MG63 (cell line): ENCODE results near the gene SP100. TPM values are rescaled to one million over a fixed set of nuclear protein-coding genes. Genes with fewer than 3 reads are reported as not detected.
A peak's percentile ranks its signal among the peaks of the same experiment; 100 is the strongest.

Experiments
- DNase-seq: peaks from one replicate; pipeline ENCODE4 v3.0.0-alpha.2; 2020
- H3K27me3 ChIP-seq: fragments of 250-450 bp; sonication (Bioruptor Pico); 2 replicates; pipeline ENCODE4 v1.5.1; 2020; ENCODE audit warnings: mild to moderate bottlenecking, moderate library complexity
- H3K36me3 ChIP-seq: fragments of 250-450 bp; sonication (Bioruptor Pico); 2 replicates; pipeline ENCODE4 v1.5.1; 2020; ENCODE audit warnings: mild to moderate bottlenecking, moderate library complexity
- H3K4me3 ChIP-seq: fragments of 250-450 bp; sonication (Bioruptor Pico); 2 replicates; pipeline ENCODE4 v1.5.1; 2020; ENCODE audit warnings: mild to moderate bottlenecking, moderate library complexity
- H3K9me3 ChIP-seq: fragments of 250-450 bp; sonication (Bioruptor Pico); 2 replicates; pipeline ENCODE4 v1.5.1; 2020; ENCODE audit warnings: mild to moderate bottlenecking, moderate library complexity
- total RNA-seq: library from RNA; depleted of rRNA; stranded (reverse); fragments of >200 nt; shearing (Covaris generic); gene quantifications from 2 replicates; pipeline ENCODE4 v1.2.3, GENCODE V29; 2014; ENCODE audit warnings: low replicate concordance

SP100 gene
- total RNA-seq, 1 experiment from 2014 or later, result 63.5 TPM

GRCh38 chr2:230557065-230557464, 141.1 kb downstream of the SP100 start:
- no peaks in the 10 kb centered on the region for H3K36me3 ChIP-seq
- DNase-seq, result no peak
- peaks cover 2% of the 10 kb centered on the region; the same call in 1 of the 2 replicates for H3K9me3 ChIP-seq
- H3K27me3 ChIP-seq, result no peaks in the 10 kb centered on the region
- H3K4me3 ChIP-seq, result no peak overlapping the region

- Histone ChIP-seq H3K27me3 (no peaks in the 10 kb centered on the region), H3K4me3 (no peak overlapping the region), H3K36me3 (no peaks in the 10 kb centered on the region), H3K9me3 (no peaks in the 10 kb centered on the region)
- peak; percentile 45 for DNase-seq
Measured at GRCh38 chr2:230564805-230565779, 149.1 kb downstream of the SP100 start.

GRCh38 chr2:230569298-230569697, 153.3 kb downstream of the SP100 start:
- no peak overlapping the region for H3K4me3 ChIP-seq
- no peaks in the 10 kb centered on the region for H3K9me3 ChIP-seq
- DNase-seq, result no peak

GRCh38 chr2:230570987-230571386, 155.0 kb downstream of the SP100 start:
- no peak overlapping the region for H3K4me3 ChIP-seq
- H3K27me3 ChIP-seq, result no peaks in the 10 kb centered on the region
- H3K9me3 ChIP-seq, result no peaks in the 10 kb centered on the region
- no peaks in the 10 kb centered on the region for H3K36me3 ChIP-seq
- no peak for DNase-seq

More at GRCh38 chr2:230569298-230569697, 153.3 kb downstream of the SP100 start:
- H3K27me3 ChIP-seq, result no peaks in the 10 kb centered on the region
- no peaks in the 10 kb centered on the region for H3K36me3 ChIP-seq

DNA sequence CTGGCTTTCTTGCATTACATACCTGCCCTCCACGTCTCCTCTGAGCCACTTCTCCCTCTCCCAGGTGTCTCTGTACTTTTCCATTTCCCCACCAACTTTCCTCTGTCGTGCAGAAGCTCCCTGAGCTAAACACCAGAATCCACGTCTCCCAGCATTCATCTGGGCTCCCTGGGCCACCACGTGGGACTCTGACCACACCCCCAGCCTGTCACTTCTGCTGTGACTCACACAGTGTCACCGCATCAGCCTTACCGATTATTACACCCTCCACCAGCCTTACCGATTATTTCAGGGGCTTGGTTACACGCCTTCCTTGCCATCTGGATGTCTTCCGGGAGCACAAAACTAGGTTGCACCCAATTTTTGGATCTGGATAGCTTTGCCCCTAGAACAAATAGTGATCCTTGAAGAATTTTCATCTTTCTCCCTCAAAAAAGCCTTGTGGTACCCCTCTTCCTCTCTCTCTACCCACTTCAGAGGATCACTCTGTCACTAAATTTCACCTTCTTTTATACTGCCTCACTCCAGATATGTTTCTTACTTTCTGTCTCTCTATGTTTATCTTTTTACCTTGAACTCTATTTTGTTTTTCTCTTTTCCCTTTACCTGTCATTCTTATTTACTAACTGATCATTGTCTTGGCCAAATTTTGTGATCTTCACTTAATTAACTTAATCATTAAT, 159.8 kb downstream of the SP100 start:
- H3K36me3 ChIP-seq, result no peaks in the 10 kb centered on the region
- no peak overlapping the region for H3K4me3 ChIP-seq
- DNase-seq, result no peak
- H3K27me3 ChIP-seq, result no peaks in the 10 kb centered on the region
- no peaks in the 10 kb centered on the region for H3K9me3 ChIP-seq

DNA sequence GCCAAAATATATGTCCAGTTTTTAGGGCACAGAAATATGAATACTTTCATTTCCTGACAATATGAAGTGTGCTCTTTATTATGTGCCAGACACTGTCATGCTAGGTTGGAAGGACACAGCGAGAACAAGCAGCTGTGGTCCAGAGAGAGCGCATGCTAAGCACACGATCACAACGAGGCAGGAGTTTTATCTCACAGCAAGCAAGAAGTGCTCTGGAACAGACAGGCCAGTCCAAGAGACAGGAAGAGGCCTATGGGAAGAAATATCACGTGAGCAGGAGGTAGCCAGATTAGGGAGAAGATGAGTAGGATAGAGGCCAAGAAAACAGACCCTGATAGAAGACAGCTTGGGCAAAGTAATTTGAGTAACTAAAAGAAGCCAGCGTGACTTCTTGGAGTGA, 161.1 kb downstream of the SP100 start:
- DNase-seq, result no peak
- Histone ChIP-seq H3K9me3 (no peaks in the 10 kb centered on the region), H3K36me3 (no peaks in the 10 kb centered on the region), H3K27me3 (no peaks in the 10 kb centered on the region), H3K4me3 (no peak overlapping the region)

GRCh38 chr2:230578106-230578505, 162.1 kb downstream of the SP100 start:
- no peaks in the 10 kb centered on the region for H3K27me3 ChIP-seq
- no peak overlapping the region for H3K4me3 ChIP-seq
- DNase-seq, result no peak
- no peaks in the 10 kb centered on the region for H3K9me3 ChIP-seq
- no peaks in the 10 kb centered on the region for H3K36me3 ChIP-seq

DNA sequence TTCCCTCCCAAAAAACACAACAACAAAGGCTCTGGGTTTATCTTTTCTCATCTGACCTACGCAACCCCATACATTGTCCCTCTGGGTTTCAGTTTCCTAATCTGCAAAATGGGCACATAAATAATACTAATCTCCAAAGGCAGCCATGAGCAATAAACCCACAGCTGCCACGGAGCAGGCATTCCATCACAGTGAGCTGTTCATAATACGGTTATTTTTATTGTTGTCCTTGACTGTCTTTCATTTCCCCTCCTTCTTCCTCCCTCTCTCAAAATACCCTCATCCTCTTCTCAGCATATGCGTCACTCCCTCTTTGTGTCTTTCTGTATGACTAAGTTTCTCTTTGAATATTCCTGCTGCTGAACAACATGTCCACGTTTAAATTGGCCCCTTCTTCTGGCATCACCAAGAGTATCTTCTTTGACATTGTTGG, 166.9 kb downstream of the SP100 start:
- Histone ChIP-seq H3K4me3 (no peak overlapping the region), H3K36me3 (no peaks in the 10 kb centered on the region), H3K9me3 (no peaks in the 10 kb centered on the region), H3K27me3 (no peaks in the 10 kb centered on the region)
- DNase-seq, result no peak

DNA sequence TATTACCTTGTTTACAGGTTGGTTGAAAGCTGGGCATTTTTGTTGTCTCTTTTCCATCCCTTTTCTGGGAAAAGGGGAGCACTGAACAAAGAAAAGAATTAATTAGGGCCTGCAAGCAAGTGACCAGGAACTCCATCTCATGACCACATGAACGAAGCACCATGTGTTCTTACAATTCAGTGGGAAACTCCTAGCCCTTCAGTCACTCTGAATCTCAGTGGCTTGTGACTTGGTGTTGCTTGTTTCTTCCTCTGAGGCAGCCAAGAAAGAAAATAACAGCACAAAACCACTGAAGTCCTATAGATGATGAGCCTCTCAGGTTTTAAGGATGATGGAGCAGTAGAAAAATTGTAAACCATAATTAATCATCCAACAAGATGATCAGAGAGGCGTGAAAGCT, 167.6 kb downstream of the SP100 start:
- H3K27me3 ChIP-seq, result no peaks in the 10 kb centered on the region
- no peak overlapping the region for H3K4me3 ChIP-seq
- no peak for DNase-seq
- no peaks in the 10 kb centered on the region for H3K9me3 ChIP-seq
- no peaks in the 10 kb centered on the region for H3K36me3 ChIP-seq

DNA sequence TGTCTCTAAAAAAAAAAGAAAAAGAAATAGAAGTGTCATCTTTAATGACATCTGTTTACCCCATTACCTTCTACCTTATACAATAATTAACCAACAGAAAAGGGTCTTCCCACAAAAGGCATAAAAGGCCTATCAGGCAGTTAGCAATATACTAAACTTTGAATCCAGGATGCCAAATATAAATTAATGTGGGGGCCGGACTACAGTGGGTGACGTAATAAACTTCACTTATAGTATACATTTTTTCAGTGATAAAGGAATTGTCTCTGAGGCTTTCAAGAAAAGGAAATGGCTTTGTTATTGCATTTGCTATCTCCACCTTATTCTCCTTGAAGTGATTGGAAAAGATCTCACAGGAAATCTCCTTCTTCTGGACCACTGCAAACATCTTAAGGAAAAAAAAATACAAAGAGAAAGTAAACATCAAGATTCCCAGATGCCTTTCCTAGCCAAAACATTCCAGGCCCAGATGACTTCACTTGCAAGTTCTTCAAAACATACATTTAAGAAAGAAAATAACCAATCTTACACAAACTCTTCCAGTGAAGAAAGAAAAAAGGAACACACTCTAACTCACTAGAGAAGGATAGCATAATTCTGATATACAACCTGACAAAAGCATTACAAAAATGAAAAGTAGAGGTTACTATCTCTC, 170.5 kb downstream of the SP100 start:
- H3K36me3 ChIP-seq, result no peaks in the 10 kb centered on the region
- H3K9me3 ChIP-seq, result no peaks in the 10 kb centered on the region
- no peaks in the 10 kb centered on the region for H3K27me3 ChIP-seq
- H3K4me3 ChIP-seq, result no peak overlapping the region
- DNase-seq, result no peak

DNA sequence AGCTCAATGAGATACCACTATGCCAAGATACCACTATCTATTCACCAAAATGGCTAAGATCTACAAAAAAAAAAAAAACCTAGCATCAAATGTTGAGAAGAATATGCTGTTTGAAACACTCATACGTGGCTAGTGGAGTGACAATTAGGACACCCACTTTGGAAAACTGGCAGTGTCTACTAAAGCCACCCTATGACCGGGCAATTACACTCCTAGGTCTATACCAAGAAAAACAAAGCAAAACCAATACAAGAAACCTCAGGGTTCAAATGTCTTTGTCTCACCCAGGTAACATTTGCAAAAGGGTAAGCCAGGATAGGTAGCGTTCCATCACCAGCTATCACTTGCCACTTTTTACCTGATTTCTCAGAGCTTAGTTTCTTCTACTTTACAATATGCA, 173.0 kb downstream of the SP100 start:
- no peak for DNase-seq

DNA sequence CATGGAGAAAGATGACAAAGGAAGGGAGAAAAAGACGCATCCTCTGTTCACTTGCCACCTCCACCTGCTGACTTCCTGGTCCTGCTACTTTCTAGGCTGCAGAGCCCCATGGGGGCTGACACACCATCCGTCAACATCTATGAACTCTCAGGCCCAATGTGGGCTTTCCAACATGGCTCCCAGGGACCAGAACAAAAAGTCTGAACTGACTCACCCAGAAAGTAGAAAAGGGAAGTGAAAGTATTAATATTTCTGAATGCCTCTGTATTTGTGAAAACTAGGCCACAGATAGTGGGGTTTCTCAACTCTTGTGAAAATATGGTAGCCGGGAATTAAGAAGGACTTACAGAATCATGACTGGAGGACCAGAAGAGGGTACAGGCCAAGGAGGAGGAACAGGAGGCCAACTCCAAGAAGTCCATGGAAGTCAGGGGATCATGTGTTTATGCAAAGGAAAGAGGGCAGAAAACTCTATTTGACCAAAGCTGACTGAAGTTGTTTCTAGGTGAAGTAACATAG, 173.6 kb downstream of the SP100 start:
- Histone ChIP-seq H3K4me3 (no peak overlapping the region), H3K36me3 (no peaks in the 10 kb centered on the region), H3K27me3 (no peaks in the 10 kb centered on the region), H3K9me3 (no peaks in the 10 kb centered on the region)
- DNase-seq, result no peak

More for the DNA sequence above, 173.0 kb downstream of the SP100 start:
- Histone ChIP-seq H3K36me3 (no peaks in the 10 kb centered on the region), H3K4me3 (no peak overlapping the region), H3K27me3 (no peaks in the 10 kb centered on the region), H3K9me3 (no peaks in the 10 kb centered on the region)

GRCh38 chr2:230590333-230590732, 174.3 kb downstream of the SP100 start:
- DNase-seq, result no peak
- no peaks in the 10 kb centered on the region for H3K27me3 ChIP-seq
- no peaks in the 10 kb centered on the region for H3K36me3 ChIP-seq
- no peak overlapping the region for H3K4me3 ChIP-seq
- H3K9me3 ChIP-seq, result no peaks in the 10 kb centered on the region

DNA sequence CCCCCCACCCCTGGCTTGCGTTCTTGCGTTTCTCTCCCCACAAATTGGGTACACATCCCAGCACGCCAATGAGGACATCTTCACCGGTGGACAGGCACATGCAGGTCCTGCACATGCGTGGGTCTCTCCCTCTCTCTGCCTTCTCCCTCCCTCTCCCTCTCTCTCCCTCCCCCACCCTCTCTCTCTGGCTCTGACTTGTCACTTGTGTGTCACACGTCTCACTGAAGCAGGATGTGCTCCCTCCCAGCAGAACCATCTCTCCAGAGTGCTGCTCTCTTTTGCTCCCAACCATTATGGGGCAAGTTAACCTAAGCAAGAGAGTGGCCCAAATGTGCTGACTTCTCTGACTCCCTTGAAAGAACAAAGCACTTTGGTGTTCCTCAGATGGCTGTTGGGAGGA, 175.8 kb downstream of the SP100 start:
- no peaks in the 10 kb centered on the region for H3K9me3 ChIP-seq
- no peaks in the 10 kb centered on the region for H3K27me3 ChIP-seq
- no peak for DNase-seq
- H3K4me3 ChIP-seq, result no peak overlapping the region
- no peaks in the 10 kb centered on the region for H3K36me3 ChIP-seq

GRCh38 chr2:230592775-230593174, 176.8 kb downstream of the SP100 start:
- no peak for DNase-seq
- Histone ChIP-seq H3K36me3 (no peaks in the 10 kb centered on the region), H3K4me3 (no peak overlapping the region), H3K9me3 (no peaks in the 10 kb centered on the region), H3K27me3 (no peaks in the 10 kb centered on the region)
